ENCODE measurements around the gene LENEP. TPM values are rescaled to one million over a fixed set of nuclear protein-coding genes. Genes with fewer than 3 reads are reported as not detected.
A peak's percentile ranks its signal among the peaks of the same experiment; 100 is the strongest.

LENEP gene, protein sequence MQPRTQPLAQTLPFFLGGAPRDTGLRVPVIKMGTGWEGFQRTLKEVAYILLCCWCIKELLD
- 0.27 TPM for polyA plus RNA-seq (2012; ENCODE audit: low read depth, missing spikeins)

DNA sequence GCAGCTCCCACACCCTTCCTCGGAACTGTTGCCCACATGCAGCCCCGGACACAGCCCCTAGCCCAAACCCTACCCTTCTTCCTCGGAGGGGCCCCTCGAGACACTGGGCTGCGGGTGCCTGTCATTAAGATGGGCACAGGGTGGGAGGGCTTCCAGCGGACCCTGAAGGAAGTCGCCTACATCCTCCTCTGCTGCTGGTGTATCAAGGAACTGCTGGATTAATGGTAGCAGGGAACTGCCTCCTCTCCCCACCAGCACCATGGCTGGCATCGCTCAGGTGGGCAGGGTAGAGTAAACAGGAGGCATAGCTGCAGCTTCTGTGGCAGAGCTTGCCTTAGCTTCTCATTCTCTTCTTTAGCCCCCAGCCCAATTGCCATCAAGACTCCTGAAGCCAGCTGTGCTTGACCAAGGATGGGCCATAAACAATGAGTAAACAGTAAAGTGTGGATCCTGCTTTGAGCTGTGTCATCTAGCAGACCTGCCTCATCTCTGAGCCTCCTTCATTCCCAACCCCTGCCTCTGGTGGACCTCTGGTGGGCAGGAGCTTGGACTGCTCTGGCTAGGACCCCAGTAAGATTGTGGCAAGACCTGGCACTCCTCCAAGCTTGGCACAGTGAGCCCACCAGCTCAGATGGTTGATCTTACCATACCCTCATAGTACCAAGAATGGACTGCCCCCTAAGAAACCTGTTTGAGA is at the start of gene LENEP:
TSS of gene LENEP (plus strand) at position 15 of the 697 bp plus-strand sequence. CDS start at position 37, 22 bp downstream.
- no peak for TF ChIP-seq PAX5 (IDR thresholded peaks at IDR 0.05; ENCODE audit: insufficient read depth, low read length, severe bottlenecking)
- no peak for TF ChIP-seq POLR2A (IDR thresholded peaks at IDR 0.05; ENCODE audit: low read depth, low read length)
- no peak for DNase-seq (ENCODE audit: insufficient read length, low spot score)
- FAIRE-seq, result no peak

DNA sequence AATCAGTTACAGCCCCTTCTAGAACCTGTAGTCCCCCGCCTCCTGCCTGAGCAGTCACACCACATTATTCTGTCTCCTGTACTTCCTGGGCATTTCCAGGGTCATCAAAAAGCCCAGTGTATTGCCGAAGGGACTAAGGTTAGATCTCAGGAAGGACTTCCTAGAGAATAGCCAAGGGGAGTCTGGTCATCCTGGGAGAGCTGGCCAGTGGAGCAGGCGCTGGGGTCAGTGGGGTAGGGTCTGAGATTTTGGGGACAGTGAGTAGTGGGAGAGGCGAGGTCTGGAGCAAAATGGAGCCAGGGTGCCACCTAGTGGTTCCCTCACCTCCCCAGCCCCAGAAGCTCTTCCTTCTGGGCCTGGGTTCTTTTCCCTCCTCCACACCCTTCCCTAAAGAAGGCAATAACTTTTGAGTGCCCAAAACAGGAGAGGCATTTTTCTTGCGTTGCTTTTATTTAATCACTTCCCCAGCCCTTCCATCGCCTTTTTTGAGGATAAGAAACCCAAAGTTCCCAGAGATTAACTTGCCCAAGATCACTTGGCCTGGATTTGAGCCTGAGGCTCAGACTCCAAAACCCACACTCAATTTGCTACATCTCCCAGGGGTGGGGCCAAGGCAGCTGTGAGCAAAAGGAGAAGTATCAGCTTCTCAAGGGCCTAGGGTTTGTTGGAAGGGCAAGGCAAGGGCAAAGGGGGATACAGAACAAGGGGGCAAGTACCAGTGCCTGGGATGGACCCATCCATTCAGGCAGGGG is 49.6 kb upstream of the LENEP start:
- DNase-seq (ENCODE audit: insufficient read length, low spot score) (no peak), FAIRE-seq (peak; percentile 63)
- TF ChIP-seq POLR2A (IDR thresholded peaks at IDR 0.05; ENCODE audit: low read depth, low read length), result no peak
- no peak for TF ChIP-seq POU2F2 (IDR thresholded peaks at IDR 0.05; ENCODE audit: low read depth, low read length)
- TF ChIP-seq TAF1 (IDR thresholded peaks at IDR 0.05; ENCODE audit: low read depth, low read length), result no peak
- no peak for TF ChIP-seq SPI1 (IDR thresholded peaks at IDR 0.05; ENCODE audit: low read depth, low read length)
- no peak for TF ChIP-seq PAX5 (IDR thresholded peaks at IDR 0.05; ENCODE audit: insufficient read depth, low read length, severe bottlenecking)
- TF ChIP-seq POLR2AphosphoS5 (IDR thresholded peaks at IDR 0.05; ENCODE audit: low read depth, low read length), result no peak

DNA sequence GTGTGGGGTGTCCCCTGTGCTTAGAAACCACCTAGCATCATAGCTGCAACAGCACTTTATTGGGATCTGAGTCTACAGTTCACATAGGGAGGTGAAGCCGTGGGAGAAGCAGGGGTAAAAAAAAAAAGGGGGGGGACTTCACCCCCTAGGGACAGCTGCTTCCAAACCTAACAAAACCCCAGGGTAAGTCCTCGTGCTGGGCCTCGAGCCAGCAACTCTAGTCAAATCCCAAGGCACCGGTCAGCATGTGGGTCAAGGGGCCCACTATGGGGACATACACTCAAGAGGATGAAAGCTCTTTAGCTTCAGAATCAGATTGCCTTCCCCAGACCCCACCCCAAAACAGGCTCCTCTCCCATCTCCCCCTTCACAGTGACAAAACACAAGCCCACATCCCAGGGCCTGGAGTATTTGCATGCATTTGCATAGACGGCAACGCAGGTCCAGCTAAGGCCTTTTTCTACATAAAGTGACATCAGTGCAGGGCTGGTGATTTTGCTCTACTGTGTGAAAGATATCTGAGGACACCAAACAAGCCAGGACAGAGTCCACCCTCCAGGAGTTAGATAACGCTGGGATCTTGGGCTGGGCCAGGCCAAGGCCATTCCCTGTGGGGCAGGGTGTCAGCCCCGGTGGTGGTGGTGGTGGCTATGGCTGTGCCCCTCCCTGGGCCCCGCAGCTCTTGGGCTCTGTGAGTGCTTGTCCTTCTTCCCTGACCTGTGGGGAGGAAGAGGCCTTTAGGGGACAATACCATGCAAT is 48.8 kb upstream of the LENEP start:
- no peak for FAIRE-seq
- no peak for DNase-seq (ENCODE audit: insufficient read length, low spot score)
- TF ChIP-seq POU2F2 (IDR thresholded peaks at IDR 0.05; ENCODE audit: low read depth, low read length) (peak; percentile 98), POLR2A (IDR thresholded peaks at IDR 0.05; ENCODE audit: low read depth, low read length) (no peak)

DNA sequence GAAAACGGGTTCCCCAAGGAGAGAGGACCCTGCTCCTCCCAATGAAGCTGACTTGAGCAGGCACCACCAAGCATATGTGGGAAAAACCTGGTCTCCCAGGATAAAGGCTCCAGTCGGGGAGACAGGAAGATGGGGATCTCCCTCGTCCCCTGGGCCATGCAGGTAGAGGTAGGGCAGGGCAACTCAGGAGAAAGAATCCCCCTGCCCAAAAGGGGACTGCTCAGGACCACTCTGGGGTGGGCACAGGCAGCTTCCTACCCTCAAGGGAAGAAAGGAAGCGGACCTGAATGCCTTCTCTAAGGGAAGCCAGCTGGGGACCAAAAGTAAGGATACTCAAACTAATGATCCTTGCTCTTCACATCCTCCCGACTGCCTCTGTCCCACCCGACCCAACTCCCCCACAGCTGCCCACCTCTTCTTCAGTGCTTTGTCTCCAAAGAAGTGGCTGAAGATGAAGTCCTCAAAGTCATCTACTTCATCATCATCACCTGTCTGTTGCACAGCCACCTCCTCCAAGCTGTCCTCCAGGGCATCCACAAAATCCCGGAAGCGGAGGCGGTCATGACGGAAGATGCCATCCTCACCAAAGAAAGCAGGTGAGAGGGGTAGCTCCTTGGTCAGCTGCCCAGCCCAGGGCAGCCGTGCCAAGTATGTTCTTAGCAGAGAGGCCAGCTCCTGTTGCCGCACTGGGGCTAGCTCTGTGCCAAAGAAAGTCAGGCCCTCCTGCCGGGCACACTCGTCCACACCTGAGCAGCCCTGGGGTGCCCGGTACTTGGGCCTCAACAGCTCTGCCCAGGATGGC is 48.0 kb upstream of the LENEP start:
- TF ChIP-seq SPI1 (IDR thresholded peaks at IDR 0.05; ENCODE audit: low read depth, low read length) (no peak), TAF1 (IDR thresholded peaks at IDR 0.05; ENCODE audit: low read depth, low read length) (no peak), PAX5 (IDR thresholded peaks at IDR 0.05; ENCODE audit: insufficient read depth, low read length, severe bottlenecking) (no peak), POLR2AphosphoS5 (IDR thresholded peaks at IDR 0.05; ENCODE audit: low read depth, low read length) (no peak; the same call in 1 of the 2 replicates), POLR2A (IDR thresholded peaks at IDR 0.05; ENCODE audit: low read depth, low read length) (no peak), POU2F2 (IDR thresholded peaks at IDR 0.05; ENCODE audit: low read depth, low read length) (no peak)
- FAIRE-seq (no peak), DNase-seq (ENCODE audit: insufficient read length, low spot score) (no peak)

DNA sequence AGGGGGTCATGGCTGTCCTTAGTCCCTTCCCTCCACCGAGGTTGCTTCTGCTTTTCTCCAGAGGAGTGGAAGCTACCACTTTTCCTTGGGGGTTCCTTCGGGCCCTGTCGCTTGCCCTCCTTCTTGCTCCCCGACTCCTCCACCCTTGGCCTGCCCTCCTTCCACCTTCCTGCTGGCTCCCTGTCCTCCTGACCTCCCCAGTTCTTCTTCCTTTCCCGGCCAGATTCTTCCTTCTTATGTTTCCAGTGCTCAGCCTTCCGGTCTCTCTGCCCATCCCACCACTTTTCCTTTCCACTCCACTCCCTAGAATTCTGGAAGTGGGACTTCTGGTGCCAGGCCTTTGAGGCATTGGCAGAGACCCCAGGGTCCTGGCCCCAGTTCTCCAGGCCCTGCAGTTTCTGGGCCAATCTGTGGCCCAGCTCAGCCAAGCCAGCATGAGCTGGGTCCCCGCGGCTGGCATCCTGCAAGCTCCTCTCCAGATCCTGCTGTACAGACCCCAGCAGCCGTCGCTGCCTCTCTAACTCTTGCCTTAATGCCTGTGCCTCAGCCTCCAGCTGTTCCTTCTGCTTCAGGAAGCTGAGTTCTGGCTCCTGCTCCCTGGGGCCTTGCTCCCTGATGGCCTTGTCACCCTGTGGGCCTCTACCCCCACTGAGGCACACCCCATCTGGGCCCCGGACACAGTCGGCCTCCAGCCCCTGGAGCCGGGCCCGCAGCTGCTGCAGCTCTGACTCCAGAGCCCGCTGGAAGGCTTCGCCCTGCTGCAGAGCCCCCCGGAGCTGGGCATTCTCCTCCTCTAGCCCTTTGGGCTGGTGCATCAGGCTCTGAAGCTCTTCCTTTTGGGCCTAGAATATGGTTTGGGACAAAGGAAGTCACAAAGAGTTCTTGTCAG is 47.2 kb upstream of the LENEP start:
- FAIRE-seq, result no peak
- TF ChIP-seq POU2F2 (IDR thresholded peaks at IDR 0.05; ENCODE audit: low read depth, low read length) (no peak), POLR2AphosphoS5 (IDR thresholded peaks at IDR 0.05; ENCODE audit: low read depth, low read length) (no peak), TAF1 (IDR thresholded peaks at IDR 0.05; ENCODE audit: low read depth, low read length) (no peak), SPI1 (IDR thresholded peaks at IDR 0.05; ENCODE audit: low read depth, low read length) (no peak), PAX5 (IDR thresholded peaks at IDR 0.05; ENCODE audit: insufficient read depth, low read length, severe bottlenecking) (no peak)
- DNase-seq (ENCODE audit: insufficient read length, low spot score), result no peak

DNA sequence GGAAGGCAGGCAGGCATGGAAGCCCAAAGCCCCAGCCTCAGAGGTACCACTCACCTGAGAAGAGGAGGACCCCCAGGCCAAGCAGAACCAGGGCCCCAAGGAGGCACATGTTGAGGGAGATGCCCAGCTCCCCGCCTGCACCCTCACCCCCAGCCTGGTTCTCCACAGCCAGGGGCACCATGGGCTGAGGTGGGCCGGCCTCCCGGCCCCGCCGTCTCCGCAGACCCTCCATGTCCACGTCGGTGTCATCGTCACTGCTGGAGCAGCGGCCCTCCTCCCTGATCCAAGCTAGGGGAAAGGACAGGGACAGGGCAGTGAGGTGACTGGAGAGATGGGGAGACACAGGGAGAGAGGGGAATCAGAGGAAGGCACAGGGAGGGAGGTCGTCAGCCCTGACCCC is 45.3 kb upstream of the LENEP start:
- no peak for DNase-seq (ENCODE audit: insufficient read length, low spot score)
- FAIRE-seq, result no peak
- TF ChIP-seq POLR2A (IDR thresholded peaks at IDR 0.05; ENCODE audit: low read depth, low read length), result no peak
- no peak for TF ChIP-seq POU2F2 (IDR thresholded peaks at IDR 0.05; ENCODE audit: low read depth, low read length)
- TF ChIP-seq POLR2AphosphoS5 (IDR thresholded peaks at IDR 0.05; ENCODE audit: low read depth, low read length), result no peak
- TF ChIP-seq SPI1 (IDR thresholded peaks at IDR 0.05; ENCODE audit: low read depth, low read length), result no peak
- no peak for TF ChIP-seq TAF1 (IDR thresholded peaks at IDR 0.05; ENCODE audit: low read depth, low read length)
- TF ChIP-seq PAX5 (IDR thresholded peaks at IDR 0.05; ENCODE audit: insufficient read depth, low read length, severe bottlenecking), result no peak

DNA sequence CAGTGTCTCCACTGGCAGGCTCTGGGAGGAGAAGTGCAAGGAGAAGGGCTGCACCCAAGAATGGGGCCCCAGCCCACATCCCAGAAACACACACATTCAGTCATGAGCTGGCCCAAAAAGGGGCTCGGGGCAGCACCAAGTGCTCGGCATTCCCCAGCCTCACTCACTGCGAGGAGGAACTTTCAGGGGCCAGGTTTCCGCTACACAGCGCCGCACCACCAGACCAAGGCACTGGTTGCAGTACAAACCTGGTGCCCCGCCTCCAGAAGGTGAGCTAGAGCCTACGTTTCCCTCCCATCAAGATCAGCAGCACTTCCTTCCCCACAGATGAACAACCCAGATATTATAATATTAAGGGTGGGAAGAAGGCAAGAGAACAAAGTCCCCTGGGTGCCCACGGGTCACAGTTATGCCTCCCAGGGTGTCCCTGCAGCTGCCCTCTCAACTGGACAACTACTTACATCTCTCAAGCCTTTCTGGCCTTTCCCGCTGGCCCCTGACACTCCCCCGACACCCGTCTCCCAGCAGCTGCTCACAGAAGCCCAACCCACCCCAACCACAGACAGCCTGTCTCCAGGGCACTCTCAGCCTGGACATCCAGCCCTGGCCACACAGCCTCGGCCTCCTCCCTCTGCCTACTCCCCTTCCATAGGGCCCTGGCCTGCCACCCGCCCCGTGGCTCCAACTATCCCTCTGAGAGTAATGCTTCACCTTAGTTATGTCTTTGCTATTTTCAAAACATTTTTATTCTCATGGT is 41.3 kb upstream of the LENEP start:
- no peak for DNase-seq (ENCODE audit: insufficient read length, low spot score)
- TF ChIP-seq SPI1 (IDR thresholded peaks at IDR 0.05; ENCODE audit: low read depth, low read length) (0 out of 2 replicates have a peak, but pooled peaks have one; percentile 13), POLR2AphosphoS5 (IDR thresholded peaks at IDR 0.05; ENCODE audit: low read depth, low read length) (no peak), TAF1 (IDR thresholded peaks at IDR 0.05; ENCODE audit: low read depth, low read length) (no peak), PAX5 (IDR thresholded peaks at IDR 0.05; ENCODE audit: insufficient read depth, low read length, severe bottlenecking) (no peak), POU2F2 (IDR thresholded peaks at IDR 0.05; ENCODE audit: low read depth, low read length) (no peak), POLR2A (IDR thresholded peaks at IDR 0.05; ENCODE audit: low read depth, low read length) (no peak)
- no peak for FAIRE-seq

Measured in GM12891 (cell line).